ENCODE results near the gene MARCHF10. TPM values are rescaled to one million over a fixed set of nuclear protein-coding genes. Genes with fewer than 3 reads are reported as not detected.

The MARCHF10 gene
- total and polyA plus RNA-seq, 2 donors (not counting 3 experiments of a cell fraction or from before 2014, with no cell fraction given), result 0.11 TPM; not detected in 1

GRCh38 chr17:62775876-62776275, 32.2 kb downstream of the MARCHF10 start:
- Histone ChIP-seq H3K4me2 (ENCODE audit: insufficient read depth, low read length) (no peak overlapping the region), H3K4me3 (replicated peaks in 1 of 3; ENCODE audit: insufficient read depth in 1 of 3, low read depth in 1 of 3, low read length in 3 of 3) (no peak overlapping the region), H3K9ac (replicated peaks; ENCODE audit: extremely low read depth, insufficient read depth, low read length) (no peak overlapping the region), H3K9me1 (replicated peaks; ENCODE audit: control insufficient read depth, extremely low read depth, insufficient read depth, low read length) (no peaks in the 10 kb centered on the region), H3K79me2 (ENCODE audit: control insufficient read depth, insufficient read depth, low read length) (no peaks in the 10 kb centered on the region), H3K4me1 (ENCODE audit: control insufficient read depth, extremely low read depth, insufficient read depth, low read length) (no peaks in the 10 kb centered on the region), H3K36me3 (ENCODE audit: control insufficient read depth in 2 of 2, extremely low read depth in 1 of 2, insufficient read depth in 2 of 2, low read length in 2 of 2) (no peaks in the 10 kb centered on the region), H4K20me1 (replicated peaks; ENCODE audit: control insufficient read depth, extremely low read depth, insufficient read depth, low read length) (no peaks in the 10 kb centered on the region), H3K27me3 (ENCODE audit: control insufficient read depth in 2 of 2, insufficient read depth in 2 of 2, low read length in 2 of 2) (no peaks in the 10 kb centered on the region), H2AFZ (ENCODE audit: low read depth, low read length) (no peak overlapping the region), H3K9me3 (replicated peaks; ENCODE audit: control insufficient read depth, insufficient read depth, low read length) (no peaks in the 10 kb centered on the region), H3K27ac (ENCODE audit: insufficient read depth, low read depth, low read length) (no peak overlapping the region)
- no peak for FAIRE-seq
- intact Hi-C loops (cut with micrococcal nuclease) (no loop called here), dilution Hi-C loops (cut with MboI; ENCODE audit: extremely low pct_ligation_motif_present, low sequenced_read_pairs) (no loop called here)
- TF ChIP-seq CTCF (IDR thresholded peaks at IDR 0.05; ENCODE audit: extremely low read depth in 1 of 2, insufficient read depth in 1 of 2, low read depth in 1 of 2, low read length in 2 of 2), result no peak
- no peak for TF ChIP-seq POLR2A (IDR thresholded peaks at IDR 0.05; ENCODE audit: low read depth, low read length)
- ChIA-PET CTCF (no interaction called here), POLR2A (no interaction called here)
- no peak for DNase-seq (ENCODE audit: low read depth, low spot score)
- BruUV-seq (replicated peaks), result no TSS peak

GRCh38 chr17:62774338-62774737, 33.8 kb downstream of the MARCHF10 start:
- no peak overlapping the region for H3K4me3 ChIP-seq (replicated peaks in 1 of 3; ENCODE audit: insufficient read depth in 1 of 3, low read depth in 1 of 3, low read length in 3 of 3)
- H3K9me3 ChIP-seq (replicated peaks; ENCODE audit: control insufficient read depth, insufficient read depth, low read length), result no peaks in the 10 kb centered on the region
- ChIA-PET CTCF (no interaction called here), POLR2A (no interaction called here)
- intact Hi-C loops (cut with micrococcal nuclease), result no loop called here
- no peak overlapping the region for H3K27ac ChIP-seq (ENCODE audit: insufficient read depth, low read depth, low read length)
- H2AFZ ChIP-seq (ENCODE audit: low read depth, low read length), result no peak overlapping the region
- no peak overlapping the region for H3K9ac ChIP-seq (replicated peaks; ENCODE audit: extremely low read depth, insufficient read depth, low read length)
- no peak overlapping the region for H3K4me2 ChIP-seq (ENCODE audit: insufficient read depth, low read length)
- no peak for TF ChIP-seq MYC (IDR thresholded peaks at IDR 0.05; ENCODE audit: low read depth, low read length)
- no peak for TF ChIP-seq FOS (IDR thresholded peaks at IDR 0.05; ENCODE audit: borderline replicate concordance, insufficient read depth, low read length)
- no peak for TF ChIP-seq MAX (IDR thresholded peaks at IDR 0.05; ENCODE audit: insufficient read depth, insufficient read length)
- no peak for TF ChIP-seq EZH2 (IDR thresholded peaks at IDR 0.05; ENCODE audit: borderline replicate concordance, low read depth, low read length, severe bottlenecking)
- TF ChIP-seq GATA2 (IDR thresholded peaks at IDR 0.05; ENCODE audit: insufficient read depth, insufficient read length, low read depth, low read length), result no peak
- TF ChIP-seq POLR2A (IDR thresholded peaks at IDR 0.05; ENCODE audit: low read depth, low read length), result no peak
- no peak for TF ChIP-seq CTCF (IDR thresholded peaks at IDR 0.05; ENCODE audit: extremely low read depth in 1 of 2, insufficient read depth in 1 of 2, low read depth in 1 of 2, low read length in 2 of 2)
- H3K4me1 ChIP-seq (ENCODE audit: control insufficient read depth, extremely low read depth, insufficient read depth, low read length), result no peaks in the 10 kb centered on the region
- no peak for DNase-seq (ENCODE audit: low read depth, low spot score)
- no peaks in the 10 kb centered on the region for H3K36me3 ChIP-seq (ENCODE audit: control insufficient read depth in 2 of 2, extremely low read depth in 1 of 2, insufficient read depth in 2 of 2, low read length in 2 of 2)
- no peaks in the 10 kb centered on the region for H4K20me1 ChIP-seq (replicated peaks; ENCODE audit: control insufficient read depth, extremely low read depth, insufficient read depth, low read length)
- dilution Hi-C loops (cut with MboI; ENCODE audit: extremely low pct_ligation_motif_present, low sequenced_read_pairs), result no loop called here
- no peaks in the 10 kb centered on the region for H3K9me1 ChIP-seq (replicated peaks; ENCODE audit: control insufficient read depth, extremely low read depth, insufficient read depth, low read length)
- BruUV-seq (replicated peaks), result no TSS peak
- no peaks in the 10 kb centered on the region for H3K27me3 ChIP-seq (ENCODE audit: control insufficient read depth in 2 of 2, insufficient read depth in 2 of 2, low read length in 2 of 2)
- FAIRE-seq, result no peak
- H3K79me2 ChIP-seq (ENCODE audit: control insufficient read depth, insufficient read depth, low read length), result no peaks in the 10 kb centered on the region
